GM12878 (cell line): ENCODE data around the gene EML5. TPM values are rescaled to one million over a fixed set of nuclear protein-coding genes. Genes with fewer than 3 reads are reported as not detected.

ENCODE experiments used
- ATAC-seq: fragments of 200-7000 bp; cut with Tn5 transposase; 3 replicates; pipeline ENCODE4 v1.9.1; 2020; ENCODE audit warnings: mild to moderate bottlenecking, moderate library complexity
- BruUV-seq: library from RNA; stranded (reverse); fragments of 400-500 nt; replicated peaks from 2 replicates; lab custom pipeline; 2021; lab: Mats Ljungman, UMichigan
- CTCF ChIA-PET: fragments of 300-600 bp; sonication (Branson Sonifier 250); formaldehyde crosslinking; extraction: SDS; loops from one replicate; lab custom pipeline; 2021; ENCODE audit warnings: inconsistent platforms; lab: Yijun Ruan, JAX
- POLR2A ChIA-PET: fragments of 350-600 bp; formaldehyde crosslinking; extraction: SDS; loops from one replicate; lab custom pipeline; 2021; ENCODE audit warnings: inconsistent platforms; lab: Charles Lee
- RAD21 ChIA-PET: fragments of 300-600 bp; sonication (Branson Sonifier 250); formaldehyde crosslinking; loops from one replicate; lab custom pipeline; 2023; ENCODE audit warnings: antibody characterized with exemption; ENCODE audit not compliant: unreplicated experiment; lab: Charles Lee
- SMC1A ChIA-PET: fragments of 300-600 bp; sonication (Branson Sonifier 250); formaldehyde crosslinking; loops from one replicate; lab custom pipeline; 2023; ENCODE audit not compliant: unreplicated experiment, uncharacterized antibody; lab: Charles Lee
- DNase-seq: peaks from one replicate; pipeline ENCODE4 v3.0.0-alpha.2; 2011; ENCODE audit warnings: low read depth, low spot score
- FAIRE-seq: peaks from 3 replicates; lab custom pipeline; 2011; peaks lifted over from hg19 to GRCh38; lab: Jason Lieb, UNC
- H2AFZ ChIP-seq: 2 replicates; pipeline ENCODE4 v1.6.0; 2011; ENCODE audit warnings: low read depth, low read length, control low read depth; ENCODE audit not compliant: control insufficient read depth
- H3K27ac ChIP-seq: 2 replicates; pipeline ENCODE4 v1.5.1; 2011; ENCODE audit warnings: control low read depth; ENCODE audit not compliant: control insufficient read depth, insufficient read depth
- H3K27me3 ChIP-seq, 2 experiments: replicated peaks in 1 of 2; 2 replicates each; pipeline versions ENCODE4 v1.6.0 to v1.6.1; 2011; ENCODE audit warnings: low read length in 1 of 2; ENCODE audit not compliant: control insufficient read depth in 2 of 2, insufficient read depth in 2 of 2
- H3K36me3 ChIP-seq, 2 experiments: 2 replicates each; pipeline ENCODE4 v1.5.1; 2011; ENCODE audit warnings: low read length in 1 of 2; ENCODE audit not compliant: control insufficient read depth in 2 of 2, insufficient read depth in 2 of 2
- H3K4me1 ChIP-seq: 2 replicates; pipeline ENCODE4 v1.6.1; 2011; ENCODE audit warnings: mild to moderate bottlenecking, low read length, moderate library complexity, mixed read lengths; ENCODE audit not compliant: control insufficient read depth, insufficient read depth
- H3K4me2 ChIP-seq: 2 replicates; pipeline ENCODE4 v1.6.0; 2011; ENCODE audit warnings: control low read depth; ENCODE audit not compliant: control insufficient read depth, insufficient read depth
- H3K4me3 ChIP-seq: fragments of 200-600 bp; sonication (generic); 2 replicates; pipeline ENCODE4 v1.5.1; 2016
- H3K79me2 ChIP-seq: 2 replicates; pipeline ENCODE4 v1.6.0; 2011; ENCODE audit warnings: low read length; ENCODE audit not compliant: control insufficient read depth, insufficient read depth
- H3K9ac ChIP-seq: 2 replicates; pipeline ENCODE4 v1.8.0; 2011; ENCODE audit warnings: low read length, control low read depth, mixed read lengths; ENCODE audit not compliant: control insufficient read depth, insufficient read depth
- H3K9me3 ChIP-seq: replicated peaks from 3 replicates; pipeline ENCODE4 v1.5.1; 2011; ENCODE audit warnings: mild to moderate bottlenecking, low read length; ENCODE audit not compliant: control insufficient read depth, insufficient read depth
- H4K20me1 ChIP-seq: 2 replicates; pipeline ENCODE4 v1.6.0; 2011; ENCODE audit not compliant: control insufficient read depth, insufficient read depth
- E4F1 ChIP-seq: fragments of 450-650 bp; IDR thresholded peaks from 2 replicates; pipeline ENCODE4 v1.6.1; 2018; ENCODE audit warnings: borderline replicate concordance, mild to moderate bottlenecking; ENCODE audit not compliant: partially characterized antibody
- EGR1 ChIP-seq, 2 experiments: IDR thresholded peaks; 1 replicate in 1 of 2; 2 replicates in 1 of 2; pipeline ENCODE4 v1.6.1; 2011 to 2012; ENCODE audit warnings: low read depth in 2 of 2, low read length in 2 of 2, borderline replicate concordance in 1 of 2, mild to moderate bottlenecking in 1 of 2, moderate library complexity in 1 of 2
- HCFC1 ChIP-seq: fragments of 150-350 bp; IDR thresholded peaks from 2 replicates; pipeline ENCODE4 v1.6.1; 2014; ENCODE audit warnings: low read length
- KLF5 ChIP-seq: fragments of 450-650 bp; IDR thresholded peaks from 2 replicates; pipeline ENCODE4 v1.6.1; 2014; ENCODE audit warnings: mild to moderate bottlenecking; ENCODE audit not compliant: partially characterized antibody
- MLLT1 ChIP-seq: fragments of 450-650 bp; IDR thresholded peaks from 2 replicates; pipeline ENCODE4 v1.6.1; 2016; ENCODE audit warnings: mild to moderate bottlenecking
- PRDM15 ChIP-seq: fragments of 450-650 bp; formaldehyde crosslinking; IDR thresholded peaks from 2 replicates; pipeline ENCODE4 v1.4.0; 2020; ENCODE audit warnings: mild to moderate bottlenecking, moderate library complexity
- RAD21 ChIP-seq: IDR thresholded peaks from 2 replicates; pipeline ENCODE4 v1.6.1; 2011; ENCODE audit warnings: mild to moderate bottlenecking, low read depth, low read length, moderate library complexity; ENCODE audit not compliant: insufficient read depth
- SUPT20H ChIP-seq: IDR thresholded peaks from 2 replicates; pipeline ENCODE4 v1.6.1; 2011; ENCODE audit warnings: low read depth, mild to moderate bottlenecking, low read length, moderate library complexity, borderline replicate concordance; ENCODE audit not compliant: control insufficient read depth
- TAF1 ChIP-seq: IDR thresholded peaks from 2 replicates; pipeline ENCODE4 v1.6.1; 2011; ENCODE audit warnings: mild to moderate bottlenecking, low read depth, low read length, borderline replicate concordance
- TCF12 ChIP-seq: IDR thresholded peaks from 2 replicates; pipeline ENCODE4 v1.6.1; 2011; ENCODE audit warnings: low read depth, mild to moderate bottlenecking, low read length
- WRNIP1 ChIP-seq: IDR thresholded peaks from 2 replicates; pipeline ENCODE4 v1.6.1; 2011; ENCODE audit warnings: low read depth, low read length, improper control_type of control experiment, borderline replicate concordance
- WGBS: methylation state at CpG from one replicate; pipeline ENCODE4 v1.1.6; 2016; ENCODE audit warnings: low lambda C conversion rate; ENCODE audit not compliant: insufficient replicate concordance, insufficient coverage; ENCODE audit errors: missing lambda C conversion rate; 5-methylcytosine and 5-hydroxymethylcytosine counted together
- in situ Hi-C: fragments of 300-500 bp; cut with MboI; formaldehyde crosslinking; loops from 9 replicates; pipeline ENCODE4 v1.14.3; 2018; ENCODE audit warnings: mixed read lengths
- intact Hi-C: fragments of 100-400 bp; cut with micrococcal nuclease; formaldehyde crosslinking; loops from one replicate; pipeline ENCODE4 v1.14.2; 2022; ENCODE audit not compliant: unreplicated experiment
- polyA plus RNA-seq, 11 experiments: library from polyadenylated mRNA; depleted of rRNA in 4 of 11; unstranded in 6 of 11; stranded (reverse) in 5 of 11; fragments of >200 nt; fragmentation: Nextera tagmentation in 4 of 11; fragmentation: Illumina TruSeq in 1 of 11; extraction: Ambion mirVana in 4 of 11; extraction: Trizol in 1 of 11; gene quantifications; 1 replicate in 1 of 11; 2 replicates in 10 of 11; pipeline versions ENCODE4 v1.2.1 to v1.2.3, GENCODE V29; 2011 to 2016; ENCODE audit warnings: inconsistent platforms in 2 of 11, missing spikeins in 2 of 11, low read depth in 1 of 11
- total RNA-seq, 4 experiments: library from RNA; depleted of rRNA in 3 of 4; stranded (reverse); fragments of >200 nt in 3 of 4; fragmentation: Illumina TruSeq in 1 of 4; extraction: Trizol in 1 of 4; gene quantifications; 2 replicates each; pipeline versions ENCODE4 v1.2.1 to v1.2.3, GENCODE V29; 2013 to 2021

The EML5 gene
- total and polyA plus RNA-seq, 10 of the 15 experiments (the other 5 are each of a cell fraction or from before 2014, with no cell fraction given), result 0.08 to 0.35 (median 0.22) TPM; not detected in 1

- TF ChIP-seq KLF5 (no peak), HCFC1 (no peak), TCF12 (no peak), TAF1 (no peak), PRDM15 (no peak), EGR1 (IDR thresholded peaks at IDR 0.05; ENCODE audit: borderline replicate concordance in 1 of 2, low read depth in 2 of 2, low read length in 2 of 2) (no peak)
Observed at GRCh38 chr14:88748288-88748687, 44.5 kb downstream of the EML5 start (continued).

GRCh38 chr14:88746052-88746451 is 46.7 kb downstream of the EML5 start:
- Histone ChIP-seq H3K9me3 (no peaks in the 10 kb centered on the region), H3K9ac (no peak overlapping the region), H3K4me1 (no peaks in the 10 kb centered on the region), H3K27ac (no peak overlapping the region), H3K4me3 (no peak overlapping the region), H3K36me3 (no peaks in the 10 kb centered on the region), H2AFZ (no peak overlapping the region), H4K20me1 (no peaks in the 10 kb centered on the region), H3K79me2 (no peaks in the 10 kb centered on the region), H3K4me2 (no peak overlapping the region), H3K27me3 (no peaks in the 10 kb centered on the region)
- FAIRE-seq (no peak), DNase-seq (no peak), ATAC-seq (no peak)
- intact Hi-C loops (no loop called here), in situ Hi-C loops (no loop called here)
- POLR2A ChIA-PET, result no interaction called here
- CTCF ChIA-PET, result no interaction called here
- RAD21 ChIA-PET, result no interaction called here
- no TSS peak for BruUV-seq
- 100% methylated on average over 1 of the region's 1 CpG for WGBS
- SMC1A ChIA-PET, result no interaction called here
- no peak for TF ChIP-seq SUPT20H
- TF ChIP-seq MLLT1, result no peak
- TF ChIP-seq E4F1, result no peak
- TF ChIP-seq WRNIP1, result no peak
- no peak for TF ChIP-seq PRDM15
- TF ChIP-seq RAD21, result no peak
